AG09309 (cell line): ENCODE data around the gene PI4KB.

Experiments used
- DNase-seq: peaks from one replicate; pipeline ENCODE4 v3.0.0-alpha.2; 2010; ENCODE audit warnings: low read depth
- H3K4me3 ChIP-seq: 2 replicates; pipeline ENCODE4 v1.5.1; 2011; ENCODE audit warnings: mild to moderate bottlenecking, low read depth, low read length, moderate library complexity; ENCODE audit not compliant: control insufficient read depth
- CTCF ChIP-seq: IDR thresholded peaks from 2 replicates; pipeline ENCODE4 v1.5.1; 2011; ENCODE audit warnings: mild to moderate bottlenecking, low read depth, low read length, inconsistent platforms; ENCODE audit not compliant: insufficient read depth, control insufficient read depth; ENCODE audit errors: missing control alignments

Gene PI4KB

GRCh38 chr1:151369621-151370048, 42.4 kb upstream of the PI4KB start:
- no peak for TF ChIP-seq CTCF
- no peak overlapping the region for H3K4me3 ChIP-seq
- DNase-seq = no peak

- no peak overlapping the region for H3K4me3 ChIP-seq
- DNase-seq = no peak
- TF ChIP-seq CTCF = no peak
Observed at GRCh38 chr1:151369302-151369610, 42.0 kb upstream of the PI4KB start.

GRCh38 chr1:151368393-151369301, 41.4 kb upstream of the PI4KB start:
- TF ChIP-seq CTCF = no peak
- H3K4me3 ChIP-seq = no peak overlapping the region
- no peak for DNase-seq

GRCh38 chr1:151367658-151368392, 40.6 kb upstream of the PI4KB start:
- no peak for TF ChIP-seq CTCF

GRCh38 chr1:151364996-151365395, 37.8 kb upstream of the PI4KB start:
- no peak for TF ChIP-seq CTCF
- no peak overlapping the region for H3K4me3 ChIP-seq
- DNase-seq = no peak

More at GRCh38 chr1:151367658-151368392, 40.6 kb upstream of the PI4KB start:
- DNase-seq = no peak
- H3K4me3 ChIP-seq = no peak overlapping the region

- no peak overlapping the region for H3K4me3 ChIP-seq
- TF ChIP-seq CTCF = no peak
- no peak for DNase-seq
Observed at GRCh38 chr1:151362308-151363155, 35.3 kb upstream of the PI4KB start.
